ENCODE results near the gene ZNF25. TPM values are rescaled to one million over a fixed set of nuclear protein-coding genes. Genes with fewer than 3 reads are reported as not detected.
"Not testable (repeated sequence)": the region's sequence is repeated elsewhere in the genome, so short reads cannot be mapped to it uniquely, and the experiment has no call there.

Gene ZNF25
- total RNA-seq, 4 donors from 2014 or later = 8.4 to 17.1 (median 12.0) TPM

DNA sequence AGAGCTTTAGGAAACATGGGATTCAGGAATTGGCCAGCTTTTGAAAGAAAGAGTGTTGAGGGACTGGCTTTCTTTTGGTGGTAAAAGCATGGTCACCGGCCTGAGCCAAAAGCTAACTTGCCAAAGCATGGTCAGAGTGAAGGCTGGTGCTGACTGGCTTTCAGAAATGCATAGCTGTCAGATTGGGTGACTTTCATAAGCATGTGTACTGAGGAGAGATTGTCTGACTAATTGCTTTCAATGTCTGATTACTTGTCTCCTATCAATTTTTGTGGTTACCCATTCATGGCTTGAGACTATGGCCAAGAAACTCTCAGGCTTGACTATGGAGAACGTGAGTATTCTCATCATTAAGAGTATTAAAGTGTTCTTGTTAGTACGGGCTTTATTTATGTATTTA is 28.2 kb downstream of the ZNF25 start:
- TF ChIP-seq CTCF (IDR thresholded peaks at IDR 0.05) (no peak), POLR2A (IDR thresholded peaks at IDR 0.05) (no peak)
- DNase-seq = no peak
- intact Hi-C loops (cut with DNase I) = no loop called here
- Histone ChIP-seq H3K9me3 (no peaks in the 10 kb centered on the region), H3K4me1 (no peaks in the 10 kb centered on the region), H3K27ac (no peak overlapping the region), H3K27me3 (no peaks in the 10 kb centered on the region), H3K36me3 (peaks cover 13 to 17% of the 10 kb centered on the region in 2 donors), H3K4me3 (replicated peaks in 1 of 3) (no peak overlapping the region)
- WGBS, 2 donors = 92 to 95% methylated on average over 3 of the region's 3 CpGs

- TF ChIP-seq POLR2A (IDR thresholded peaks at IDR 0.05) = no peak
- TF ChIP-seq CTCF (IDR thresholded peaks at IDR 0.05) = no peak
- no peak overlapping the region for H3K4me3 ChIP-seq (replicated peaks in 1 of 3)
- no peaks in the 10 kb centered on the region for H3K27me3 ChIP-seq
- no peaks in the 10 kb centered on the region for H3K9me3 ChIP-seq
- intact Hi-C loops (cut with DNase I) = no loop called here
- DNase-seq = no peak
- H3K4me1 ChIP-seq = no peaks in the 10 kb centered on the region
- H3K36me3 ChIP-seq = peaks cover 6 to 10% of the 10 kb centered on the region in 2 donors
- H3K27ac ChIP-seq = no peak overlapping the region
These were observed 28.9 kb downstream of the ZNF25 start for GRCh38 chr10:37947526-37947925.

DNA sequence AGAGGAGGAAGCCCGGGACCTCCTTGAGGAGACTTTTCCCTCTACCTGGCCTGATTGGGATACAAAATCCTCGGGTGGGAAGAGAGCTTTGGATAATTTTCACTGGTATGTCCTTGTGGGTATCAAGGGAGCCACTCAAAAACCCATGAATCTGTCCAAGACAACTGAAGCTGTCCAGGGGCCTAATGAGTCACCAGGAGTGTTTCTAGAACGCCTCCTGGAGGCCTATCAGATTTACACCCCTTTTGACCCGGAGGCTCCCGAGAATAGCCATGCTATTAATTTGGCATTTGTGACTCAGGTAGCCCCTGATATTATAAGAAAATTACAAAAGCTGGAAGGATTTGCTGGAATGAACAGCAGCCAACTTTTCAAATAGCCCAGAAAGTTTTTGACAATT is 38.6 kb downstream of the ZNF25 start:
- Histone ChIP-seq H3K27ac (no peak overlapping the region), H3K36me3 (no peaks in the 10 kb centered on the region), H3K4me1 (no peaks in the 10 kb centered on the region), H3K27me3 (no peaks in the 10 kb centered on the region), H3K4me3 (replicated peaks in 1 of 3) (no peak overlapping the region), H3K9me3 (no peaks in the 10 kb centered on the region)
- no peak for DNase-seq
- intact Hi-C loops (cut with DNase I) = no loop called here
- TF ChIP-seq CTCF (IDR thresholded peaks at IDR 0.05) (no peak), POLR2A (IDR thresholded peaks at IDR 0.05) (no peak)
- 79 to 84% methylated on average over 5 of the region's 5 CpGs for WGBS, 2 donors

GRCh38 chr10:37934791-37935190 is 41.7 kb downstream of the ZNF25 start:
- H3K9me3 ChIP-seq = no peaks in the 10 kb centered on the region
- no peak overlapping the region for H3K4me3 ChIP-seq (replicated peaks in 1 of 3)
- no peaks in the 10 kb centered on the region for H3K4me1 ChIP-seq
- DNase-seq = no peak
- H3K27ac ChIP-seq = no peak overlapping the region
- H3K27me3 ChIP-seq = no peaks in the 10 kb centered on the region
- WGBS, 2 donors = 62 to 76% methylated on average over 2 of the region's 2 CpGs
- no peaks in the 10 kb centered on the region for H3K36me3 ChIP-seq
- TF ChIP-seq POLR2A (IDR thresholded peaks at IDR 0.05) (no peak), CTCF (IDR thresholded peaks at IDR 0.05) (no peak)
- intact Hi-C loops (cut with DNase I) = no loop called here

DNA sequence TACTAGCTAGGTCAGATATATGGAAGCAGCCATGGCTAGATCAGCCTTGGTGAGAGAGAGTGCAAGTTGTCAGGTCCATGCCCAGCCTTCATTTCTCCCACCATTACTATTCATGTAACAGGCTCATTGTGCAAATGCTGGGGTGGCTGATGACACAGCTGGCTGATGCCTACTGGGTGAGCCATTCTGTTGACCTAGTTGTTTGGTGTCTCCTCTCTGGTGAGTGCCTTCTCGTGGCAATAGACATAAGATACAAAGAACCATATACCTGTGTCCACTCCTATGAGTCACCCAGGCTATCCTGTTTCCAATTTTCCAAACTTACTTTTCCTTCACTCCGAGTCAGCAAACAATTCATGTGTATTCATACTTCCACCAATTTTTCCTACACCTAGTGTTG is 46.0 kb downstream of the ZNF25 start:
- 51 to 55% methylated on average over 2 of the region's 2 CpGs for WGBS, 2 donors

DNA sequence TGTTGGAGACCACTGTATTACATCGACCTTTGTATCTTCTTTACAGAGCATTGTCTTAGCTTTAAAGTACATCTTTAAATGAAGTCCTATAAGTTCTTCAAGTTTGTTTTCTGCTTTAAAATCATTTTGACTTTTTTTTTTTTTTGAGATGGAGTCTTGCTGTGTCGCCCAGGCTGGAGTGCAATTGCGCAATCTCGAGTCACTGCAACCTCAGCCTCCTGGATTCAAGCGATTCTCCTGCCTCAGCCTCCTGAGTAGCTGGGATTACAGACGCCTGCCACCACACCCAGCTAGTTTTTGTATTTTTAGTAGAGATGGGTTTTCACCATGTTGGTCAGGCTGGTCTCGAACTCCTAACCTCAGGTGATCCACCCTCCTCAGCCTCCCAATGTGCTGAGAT is 68.3 kb downstream of the ZNF25 start:
- H3K36me3 ChIP-seq; H3K9me3 ChIP-seq; H3K27me3 ChIP-seq; H3K4me1 ChIP-seq; H3K27ac ChIP-seq; H3K4me3 ChIP-seq (replicated peaks in 1 of 3); intact Hi-C loops (cut with DNase I); DNase-seq: not testable (repeated sequence)
- 77 to 83% methylated on average over 7 of the region's 7 CpGs for WGBS, 2 donors

More for the DNA sequence above, 46.0 kb downstream of the ZNF25 start:
- H3K27me3 ChIP-seq = no peaks in the 10 kb centered on the region
- no peak for TF ChIP-seq POLR2A (IDR thresholded peaks at IDR 0.05)
- TF ChIP-seq CTCF (IDR thresholded peaks at IDR 0.05) = no peak
- H3K4me1 ChIP-seq = no peaks in the 10 kb centered on the region
- no peak overlapping the region for H3K27ac ChIP-seq
- no peaks in the 10 kb centered on the region for H3K9me3 ChIP-seq
- H3K4me3 ChIP-seq (replicated peaks in 1 of 3) = no peak overlapping the region
- no peaks in the 10 kb centered on the region for H3K36me3 ChIP-seq
- intact Hi-C loops (cut with DNase I) = no loop called here
- DNase-seq = no peak
